GM18511 (cell line): ENCODE measurements around the gene FAM72A.
"Not testable (repeated sequence)": the region's sequence is repeated elsewhere in the genome, so short reads cannot be mapped to it uniquely, and the experiment has no call there.

ENCODE experiments used
- ATAC-seq: cut with Tn5 transposase; IDR thresholded peaks from one replicate; pipeline ENCODE4 v1.9.1; 2021; ENCODE audit warnings: mild to moderate bottlenecking, moderate library complexity; ENCODE audit not compliant: unreplicated experiment

The FAM72A gene

DNA sequence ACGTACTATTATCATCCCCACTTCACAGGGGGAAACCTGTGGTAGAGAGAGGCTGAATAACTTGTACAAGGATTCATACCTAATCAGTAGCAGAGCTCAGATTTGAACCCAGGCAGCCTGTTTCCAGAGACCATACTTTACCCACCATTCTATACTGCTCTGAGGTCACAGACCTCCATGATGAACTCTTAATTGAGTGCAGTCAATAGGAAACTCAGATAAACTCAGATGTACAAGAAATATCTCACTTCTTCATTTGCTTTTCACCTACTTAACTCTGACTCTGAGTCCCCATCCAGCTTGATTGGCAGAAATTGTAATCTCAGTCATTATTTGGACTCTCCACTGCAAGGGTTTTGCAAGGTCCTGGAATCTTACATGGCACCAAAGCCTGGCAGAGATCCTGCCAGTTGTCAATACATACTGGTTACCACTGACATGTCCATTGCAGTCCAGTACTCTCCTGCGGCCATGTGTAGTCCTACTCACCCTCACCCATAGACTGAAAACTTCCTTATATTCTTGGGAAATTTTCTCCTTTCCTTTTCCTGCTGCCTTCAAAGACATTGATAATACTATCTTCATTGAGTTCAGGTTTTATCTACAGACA is 29.4 kb downstream of the FAM72A start:
- not testable (repeated sequence) for ATAC-seq

DNA sequence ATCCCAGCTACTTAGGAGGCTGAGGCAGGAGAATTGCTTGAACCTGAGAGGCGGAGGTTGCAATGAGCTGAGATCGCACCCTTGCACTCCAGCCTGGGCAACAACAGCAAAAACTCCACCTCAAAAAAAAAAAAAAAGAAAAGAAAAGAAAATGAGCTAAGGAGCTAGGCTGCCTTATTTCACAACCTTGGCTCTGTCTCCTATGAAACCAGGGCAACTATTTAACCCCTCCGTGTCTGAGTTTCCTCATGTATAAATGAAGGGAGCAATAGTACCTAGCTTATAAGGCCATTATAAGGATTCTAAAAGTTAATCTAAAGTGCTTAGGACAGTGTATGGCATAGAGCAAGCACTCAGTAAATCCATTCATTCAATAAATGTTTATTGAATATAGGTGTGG is 32.8 kb downstream of the FAM72A start:
- not testable (repeated sequence) for ATAC-seq

DNA sequence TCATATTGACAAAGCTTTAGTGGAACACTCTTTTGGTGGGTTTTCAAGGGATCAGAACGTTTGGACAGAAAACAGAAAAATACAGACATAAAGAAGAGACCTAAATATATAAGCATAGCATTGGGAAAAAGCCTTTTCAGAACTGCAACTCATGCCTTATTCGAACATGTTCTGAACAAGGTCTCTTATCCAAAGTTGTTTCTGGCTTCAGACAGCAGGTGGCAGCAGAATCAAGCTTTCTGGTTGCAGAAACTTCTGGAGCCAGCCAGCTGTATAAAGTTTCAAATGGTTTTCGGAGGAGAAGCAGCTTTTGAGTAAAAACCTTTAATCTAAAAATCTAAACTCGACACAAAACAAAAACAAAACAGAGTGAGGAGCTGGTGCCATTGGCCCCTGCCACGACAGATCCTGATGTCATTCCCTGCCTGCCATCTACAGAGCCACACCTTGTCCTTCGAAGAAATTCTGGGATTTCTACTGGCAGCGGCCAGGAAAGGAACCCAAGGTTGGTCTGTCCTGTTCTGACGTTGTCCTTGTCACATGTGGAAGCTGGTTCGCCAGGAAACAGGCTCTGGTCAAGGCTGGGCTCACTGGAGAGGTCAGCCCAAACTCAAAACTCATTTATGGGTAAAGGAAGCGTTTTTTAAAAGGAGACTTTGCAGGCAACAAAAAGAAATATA is 35.1 kb downstream of the FAM72A start:
- ATAC-seq = peak; percentile 51

DNA sequence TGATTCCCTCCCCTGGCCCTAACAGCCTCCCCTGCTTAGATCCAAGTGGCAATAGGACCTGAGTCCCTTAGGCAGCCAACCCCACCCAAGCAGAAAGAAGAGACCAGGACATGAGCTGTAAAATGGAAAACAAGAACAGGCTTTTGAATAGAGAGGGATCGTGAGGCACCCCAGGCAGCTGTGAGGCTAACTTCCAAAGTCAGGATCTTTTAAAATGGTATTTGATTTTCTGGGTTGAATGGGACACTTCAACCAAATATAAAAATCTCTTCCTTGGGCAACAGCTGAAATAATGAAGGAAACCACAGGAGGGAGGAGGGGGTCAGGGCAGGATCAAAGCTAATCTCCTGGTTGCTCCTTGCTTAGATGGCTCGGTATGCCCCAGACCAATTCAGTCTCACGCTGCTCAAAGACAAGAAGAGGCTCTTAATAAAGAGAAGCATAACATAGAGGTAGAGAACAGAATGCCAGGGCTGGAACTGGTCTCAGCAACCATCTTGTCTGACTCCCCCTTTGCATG is 56.8 kb downstream of the FAM72A start:
- no peak for ATAC-seq

DNA sequence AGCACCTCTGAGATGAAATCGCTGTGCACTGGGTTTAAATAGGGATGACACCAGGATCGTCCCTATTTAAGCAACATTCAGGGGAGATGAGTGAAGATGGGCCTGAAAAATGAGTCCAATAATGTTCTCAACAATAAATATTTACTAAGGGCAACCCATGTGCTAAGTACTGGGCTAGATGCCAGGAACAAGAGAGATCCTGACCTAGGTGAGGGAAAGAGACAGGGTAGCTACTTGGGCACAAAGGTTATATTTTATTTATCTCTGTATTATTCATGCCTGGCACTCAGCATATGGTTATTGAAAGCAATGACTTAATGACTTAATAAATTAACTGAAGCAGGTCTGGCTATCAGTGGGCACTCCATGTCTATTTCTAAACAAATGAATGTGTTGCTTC is 58.0 kb downstream of the FAM72A start:
- ATAC-seq = no peak

DNA sequence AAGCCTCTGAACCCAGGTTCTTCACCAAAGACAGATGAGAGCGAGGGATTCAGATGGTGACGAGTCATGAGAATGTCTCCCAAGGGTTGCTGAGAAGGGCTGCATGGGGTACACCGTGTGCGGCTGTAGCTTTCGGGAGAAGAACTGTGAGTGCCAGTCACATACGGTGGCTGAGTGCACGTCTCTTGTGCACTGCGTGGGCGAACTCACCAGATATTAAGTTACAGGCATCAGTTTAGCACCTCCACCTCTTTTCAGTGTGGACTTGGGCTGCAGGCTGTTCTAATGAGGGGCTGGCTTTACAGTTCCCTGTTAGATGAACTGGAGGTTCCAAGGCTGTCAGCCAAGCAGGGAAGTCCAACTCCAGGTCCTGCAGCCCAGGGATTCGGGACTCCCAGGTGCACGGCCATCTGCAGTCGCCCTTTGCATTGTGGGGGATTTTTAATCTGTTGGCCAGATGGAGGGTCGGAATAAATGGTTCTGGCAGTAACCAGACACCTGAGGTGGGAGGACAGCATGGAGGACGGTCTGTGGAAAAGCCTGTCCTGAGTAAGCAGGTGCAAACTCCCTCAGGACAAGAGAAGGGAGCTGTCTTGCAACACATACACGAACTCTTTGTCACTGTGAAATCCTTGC is 59.0 kb downstream of the FAM72A start:
- no peak for ATAC-seq

DNA sequence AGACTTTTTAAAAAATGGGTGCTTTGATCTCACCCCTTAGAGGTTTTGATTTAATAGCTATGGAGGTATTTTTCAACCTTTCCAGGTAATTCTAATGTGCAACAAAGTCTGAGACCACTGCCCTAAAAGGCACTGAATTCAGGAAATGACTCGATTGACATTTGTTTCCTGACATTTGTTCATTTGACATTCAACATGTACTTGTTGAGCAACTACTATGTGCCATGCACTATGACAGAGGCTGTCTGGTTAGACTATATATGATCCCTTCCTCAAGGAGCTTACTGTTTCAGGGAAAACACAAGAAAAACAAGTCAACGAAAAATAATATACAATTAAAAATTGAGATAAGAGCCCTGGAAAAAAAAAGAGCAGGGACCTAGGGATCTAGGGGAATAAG is 59.9 kb downstream of the FAM72A start:
- no peak for ATAC-seq

DNA sequence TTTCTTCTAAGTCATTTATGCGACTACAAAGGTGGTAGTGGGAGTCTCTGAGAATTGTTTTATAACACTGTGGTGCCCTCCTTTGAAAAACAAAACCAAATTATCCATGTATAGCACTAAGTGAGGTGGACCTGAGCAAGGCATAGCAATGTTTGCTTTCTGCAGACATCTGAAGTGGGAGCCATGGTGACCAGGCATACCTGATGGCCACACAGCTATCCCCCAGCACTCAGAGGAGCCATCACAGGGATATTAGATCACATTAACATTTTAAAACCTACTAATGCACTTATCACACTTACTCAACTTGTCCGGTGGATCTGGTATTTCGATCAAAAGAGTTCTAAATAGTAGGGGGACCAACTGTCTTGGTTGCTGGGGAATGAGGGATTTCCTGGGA is 60.6 kb downstream of the FAM72A start:
- ATAC-seq = no peak

DNA sequence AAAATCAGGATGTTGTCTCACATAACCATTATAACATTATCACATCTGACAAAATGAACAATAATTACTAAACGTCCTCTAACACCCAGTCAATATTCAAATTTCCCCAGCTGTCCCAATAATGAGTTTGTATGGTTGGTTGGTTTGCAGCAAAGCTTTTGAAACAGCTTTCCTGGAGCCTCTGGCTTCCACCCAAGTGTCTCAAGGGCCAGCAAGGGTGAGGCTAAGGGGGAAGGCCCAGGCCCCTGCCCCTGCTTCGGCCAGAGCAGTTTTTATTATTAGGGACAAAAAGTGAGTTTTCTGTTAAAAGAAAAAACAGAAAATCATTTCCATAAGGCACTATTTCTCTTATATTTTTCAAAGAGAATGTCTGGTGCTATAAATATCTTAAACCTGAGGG is 66.4 kb downstream of the FAM72A start:
- ATAC-seq = no peak
